ENCODE data around the gene BSPRY. TPM values are rescaled to one million over a fixed set of nuclear protein-coding genes. Genes with fewer than 3 reads are reported as not detected.

BSPRY gene
- polyA plus RNA-seq, 1 donor from 2014 or later, result not detected

- Histone ChIP-seq H3K27me3 (ENCODE audit: insufficient read depth, low read depth, low read length) (peaks cover 50% of the 10 kb centered on the region), H3K4me3 (ENCODE audit: low read length) (peak overlapping the region; percentile 39), H3K36me3 (ENCODE audit: insufficient read depth, low read length) (no peaks in the 10 kb centered on the region), H3K9me2 (ENCODE audit: insufficient read depth, low read length) (no peaks in the 10 kb centered on the region), H3K27ac (ENCODE audit: low read length) (no peak overlapping the region), H4K20me1 (ENCODE audit: insufficient read depth) (no peaks in the 10 kb centered on the region), H2AFZ (ENCODE audit: low read depth, low read length) (no peak overlapping the region), H3F3A (ENCODE audit: insufficient read depth, low read length, poor library complexity, severe bottlenecking) (no peaks in the 10 kb centered on the region), H3K9ac (ENCODE audit: low read length) (no peak overlapping the region), H3K4me2 (ENCODE audit: low read length) (no peak overlapping the region), H3K79me2 (replicated peaks; ENCODE audit: insufficient read depth, low read length) (no peaks in the 10 kb centered on the region), H3K9me3 (ENCODE audit: low read length) (no peaks in the 10 kb centered on the region)
- TF ChIP-seq POLR2AphosphoS5 (IDR thresholded peaks at IDR 0.05), result no peak
- no peak for TF ChIP-seq RAD21 (conservative IDR thresholded peaks at IDR 0.05)
- TF ChIP-seq EP300 (conservative IDR thresholded peaks at IDR 0.05; ENCODE audit: poor library complexity, severe bottlenecking), result no peak
- TF ChIP-seq EZH2 (IDR thresholded peaks at IDR 0.05; ENCODE audit: borderline replicate concordance, insufficient read depth, low read length, poor library complexity, severe bottlenecking), result no peak
- TF ChIP-seq TAF1 (IDR thresholded peaks at IDR 0.05; ENCODE audit: low read depth), result no peak
- TF ChIP-seq SMC3 (conservative IDR thresholded peaks at IDR 0.05; ENCODE audit: poor library complexity), result no peak
- no peak for TF ChIP-seq REST (IDR thresholded peaks at IDR 0.05; ENCODE audit: borderline replicate concordance)
- TF ChIP-seq CTCF (IDR thresholded peaks at IDR 0.05; ENCODE audit: poor library complexity, severe bottlenecking), result no peak
- no peak for TF ChIP-seq MXI1 (conservative IDR thresholded peaks at IDR 0.05; ENCODE audit: poor library complexity, severe bottlenecking)
These were observed 286 bp upstream of the BSPRY start for GRCh38 chr9:113349066-113349444.

GRCh38 chr9:113350107-113350661 is 843 bp downstream of the BSPRY start:
- H3K79me2 ChIP-seq (replicated peaks; ENCODE audit: insufficient read depth, low read length), result no peaks in the 10 kb centered on the region
- peak overlapping the region; percentile 59 for H3K4me3 ChIP-seq (ENCODE audit: low read length)
- no peak overlapping the region for H3K27ac ChIP-seq (ENCODE audit: low read length)
- no peaks in the 10 kb centered on the region for H3F3A ChIP-seq (ENCODE audit: insufficient read depth, low read length, poor library complexity, severe bottlenecking)
- no peak overlapping the region for H2AFZ ChIP-seq (ENCODE audit: low read depth, low read length)
- no peaks in the 10 kb centered on the region for H3K9me3 ChIP-seq (ENCODE audit: low read length)
- H3K27me3 ChIP-seq (ENCODE audit: insufficient read depth, low read depth, low read length), result peaks cover 50% of the 10 kb centered on the region
- no peak overlapping the region for H3K4me2 ChIP-seq (ENCODE audit: low read length)
- no peaks in the 10 kb centered on the region for H3K9me2 ChIP-seq (ENCODE audit: insufficient read depth, low read length)
- TF ChIP-seq EZH2 (IDR thresholded peaks at IDR 0.05; ENCODE audit: borderline replicate concordance, insufficient read depth, low read length, poor library complexity, severe bottlenecking) (no peak), TAF1 (IDR thresholded peaks at IDR 0.05; ENCODE audit: low read depth) (no peak), EP300 (conservative IDR thresholded peaks at IDR 0.05; ENCODE audit: poor library complexity, severe bottlenecking) (no peak), CTCF (IDR thresholded peaks at IDR 0.05; ENCODE audit: poor library complexity, severe bottlenecking) (no peak), REST (IDR thresholded peaks at IDR 0.05; ENCODE audit: borderline replicate concordance) (no peak), SMC3 (conservative IDR thresholded peaks at IDR 0.05; ENCODE audit: poor library complexity) (no peak), RAD21 (conservative IDR thresholded peaks at IDR 0.05) (no peak), MXI1 (conservative IDR thresholded peaks at IDR 0.05; ENCODE audit: poor library complexity, severe bottlenecking) (no peak), POLR2AphosphoS5 (IDR thresholded peaks at IDR 0.05) (no peak)
- no peaks in the 10 kb centered on the region for H4K20me1 ChIP-seq (ENCODE audit: insufficient read depth)
- H3K36me3 ChIP-seq (ENCODE audit: insufficient read depth, low read length), result no peaks in the 10 kb centered on the region
- no peak overlapping the region for H3K9ac ChIP-seq (ENCODE audit: low read length)

All from neural cell (in vitro differentiated cells).